Immature natural killer cell (primary cell): ENCODE measurements around the gene VSIG10L2. TPM values are rescaled to one million over a fixed set of nuclear protein-coding genes. Genes with fewer than 3 reads are reported as not detected.
"Not testable (repeated sequence)": the region's sequence is repeated elsewhere in the genome, so short reads cannot be mapped to it uniquely, and the experiment has no call there.

Experiments
- DNase-seq, 3 donors: peaks; one replicate each; pipeline ENCODE4 v3.0.0; 2022; ENCODE audit warnings: mixed read lengths in 1 of 3
- H3K27ac Mint-ChIP-seq, 6 donors: one replicate each; pipeline ENCODE4 v1.8.0; 2020; ENCODE audit warnings: mixed read lengths in 6 of 6, mild to moderate bottlenecking in 5 of 6, inconsistent platforms in 4 of 6, moderate library complexity in 3 of 6
- H3K27me3 Mint-ChIP-seq, 3 donors: one replicate each; pipeline ENCODE4 v1.8.0; 2020 to 2021; ENCODE audit warnings: low read depth in 3 of 3, mild to moderate bottlenecking in 3 of 3, mixed read lengths in 3 of 3, moderate library complexity in 3 of 3, inconsistent platforms in 1 of 3
- H3K36me3 Mint-ChIP-seq, 3 donors: one replicate each; pipeline ENCODE4 v1.8.0; 2020; ENCODE audit warnings: mixed read lengths in 3 of 3, inconsistent platforms in 2 of 3, mild to moderate bottlenecking in 2 of 3
- H3K4me1 Mint-ChIP-seq, 2 donors: one replicate each; pipeline ENCODE4 v1.8.0; 2020; ENCODE audit warnings: inconsistent platforms in 2 of 2, mild to moderate bottlenecking in 2 of 2, mixed read lengths in 2 of 2, moderate library complexity in 1 of 2
- H3K4me3 Mint-ChIP-seq, 5 donors: one replicate each; pipeline ENCODE4 v1.8.0; 2020; ENCODE audit warnings: mild to moderate bottlenecking in 5 of 5, mixed read lengths in 5 of 5, inconsistent platforms in 3 of 5, moderate library complexity in 3 of 5
- H3K9me3 Mint-ChIP-seq, 6 donors: one replicate each; pipeline ENCODE4 v1.8.0; 2020; ENCODE audit warnings: mild to moderate bottlenecking in 6 of 6, mixed read lengths in 6 of 6, inconsistent platforms in 4 of 6, moderate library complexity in 3 of 6
- polyA plus RNA-seq, 3 donors: library from polyadenylated mRNA; unstranded; fragments of 300-500 nt; fragmentation: Illumina TruSeq; gene quantifications; one replicate each; pipeline ENCODE4 v1.2.3, GENCODE V29; 2021

Gene VSIG10L2
- polyA plus RNA-seq, 3 donors from 2014 or later = not detected

DNA sequence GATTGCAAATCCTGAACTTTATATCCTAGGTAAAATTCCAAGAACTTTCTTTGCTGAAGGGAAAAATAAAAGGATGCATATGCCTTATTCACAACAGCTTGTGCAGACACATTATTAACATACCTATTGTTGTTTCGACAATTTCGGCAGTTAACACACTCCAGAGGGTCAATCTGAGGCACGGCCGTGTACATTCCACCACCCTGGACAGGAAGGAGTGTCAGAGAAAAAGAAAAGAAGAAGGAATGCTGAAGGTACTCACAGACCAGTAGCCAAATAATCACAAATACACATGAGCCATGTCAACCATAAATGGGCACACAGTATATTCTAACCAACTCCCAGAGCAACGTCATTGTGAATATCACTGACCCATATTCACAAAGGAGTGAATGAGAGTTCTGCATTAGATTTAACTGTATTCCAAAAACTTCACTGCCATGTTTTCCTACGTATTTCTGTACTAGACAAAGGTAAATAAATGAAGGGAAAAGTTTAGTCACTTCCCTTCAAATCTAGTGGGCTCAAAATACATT lies 32.4 kb downstream of the VSIG10L2 start:
- no peak overlapping the region for H3K4me3 Mint-ChIP-seq

GRCh38 chr11:125978778-125979407 lies 33.0 kb downstream of the VSIG10L2 start:
- Mint-ChIP-seq H3K36me3 (no peaks in the 10 kb centered on the region), H3K4me1 (no peaks in the 10 kb centered on the region), H3K9me3 (no peaks in the 10 kb centered on the region), H3K27ac (no peak overlapping the region), H3K27me3 (peaks cover 0 to 4% (median 3%) of the 10 kb centered on the region in 3 donors), H3K4me3 (no peak overlapping the region)
- DNase-seq = no peak

More for the DNA sequence above, 32.4 kb downstream of the VSIG10L2 start:
- Mint-ChIP-seq H3K9me3 (no peaks in the 10 kb centered on the region), H3K27ac (no peak overlapping the region), H3K4me1 (no peaks in the 10 kb centered on the region), H3K27me3 (peaks cover 0 to 4% (median 3%) of the 10 kb centered on the region in 3 donors), H3K36me3 (no peaks in the 10 kb centered on the region)
- no peak for DNase-seq

- Mint-ChIP-seq H3K9me3 (no peaks in the 10 kb centered on the region), H3K4me3 (no peak overlapping the region), H3K4me1 (no peaks in the 10 kb centered on the region), H3K36me3 (no peaks in the 10 kb centered on the region), H3K27me3 (peaks cover 0 to 4% (median 3%) of the 10 kb centered on the region in 3 donors), H3K27ac (no peak overlapping the region)
- DNase-seq = no peak
Measured at GRCh38 chr11:125979511-125979910, 33.7 kb downstream of the VSIG10L2 start.

DNA sequence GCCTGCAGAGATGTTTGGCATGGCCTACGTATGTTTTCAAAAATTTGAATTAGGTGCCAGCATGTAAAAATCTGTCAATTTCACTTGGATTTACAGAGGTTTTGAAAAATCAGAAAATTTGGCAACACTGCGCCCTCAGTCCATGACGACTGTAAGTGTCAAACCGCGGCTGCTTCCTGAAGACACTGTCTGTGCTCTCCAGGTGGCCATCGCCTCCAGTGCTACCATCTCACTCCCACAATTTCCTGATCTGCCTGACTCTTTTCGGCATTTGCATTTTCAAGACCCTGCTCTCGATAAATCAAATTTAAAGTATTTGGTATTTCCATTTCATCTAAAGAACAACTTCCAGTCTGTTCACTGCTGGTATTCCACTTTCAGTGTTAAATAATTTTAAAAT lies 34.6 kb downstream of the VSIG10L2 start:
- no peak overlapping the region for H3K4me3 Mint-ChIP-seq
- H3K27me3 Mint-ChIP-seq = peaks cover under 1 to 4% (median 3%) of the 10 kb centered on the region in 3 donors
- H3K36me3 Mint-ChIP-seq = no peaks in the 10 kb centered on the region
- no peaks in the 10 kb centered on the region for H3K4me1 Mint-ChIP-seq
- DNase-seq = no peak
- no peak overlapping the region for H3K27ac Mint-ChIP-seq
- H3K9me3 Mint-ChIP-seq = no peaks in the 10 kb centered on the region

DNA sequence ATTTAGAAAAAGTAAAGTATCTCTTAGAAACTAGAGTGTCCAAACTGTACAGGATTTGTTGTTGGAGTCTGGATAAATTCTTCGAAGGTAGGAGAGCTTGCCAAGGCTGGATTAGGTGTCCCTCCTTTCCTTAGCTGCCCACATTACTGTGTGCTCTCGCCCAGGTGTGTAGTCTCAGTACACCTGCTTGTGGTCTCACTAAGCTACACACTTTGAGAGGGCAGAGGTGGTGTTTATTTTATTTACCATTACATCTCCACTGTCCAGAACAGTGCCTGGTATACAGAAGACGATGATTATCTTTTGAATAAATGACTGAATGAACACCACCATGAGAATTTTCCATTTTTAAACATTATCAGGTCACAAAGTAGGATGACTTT lies 36.5 kb downstream of the VSIG10L2 start:
- no peaks in the 10 kb centered on the region for H3K36me3 Mint-ChIP-seq
- no peak for DNase-seq
- H3K9me3 Mint-ChIP-seq = no peaks in the 10 kb centered on the region
- H3K27me3 Mint-ChIP-seq = peaks cover 2 to 3% (median 2%) of the 10 kb centered on the region in 3 donors
- H3K27ac Mint-ChIP-seq = no peak overlapping the region
- H3K4me1 Mint-ChIP-seq = no peaks in the 10 kb centered on the region
- no peak overlapping the region for H3K4me3 Mint-ChIP-seq

DNA sequence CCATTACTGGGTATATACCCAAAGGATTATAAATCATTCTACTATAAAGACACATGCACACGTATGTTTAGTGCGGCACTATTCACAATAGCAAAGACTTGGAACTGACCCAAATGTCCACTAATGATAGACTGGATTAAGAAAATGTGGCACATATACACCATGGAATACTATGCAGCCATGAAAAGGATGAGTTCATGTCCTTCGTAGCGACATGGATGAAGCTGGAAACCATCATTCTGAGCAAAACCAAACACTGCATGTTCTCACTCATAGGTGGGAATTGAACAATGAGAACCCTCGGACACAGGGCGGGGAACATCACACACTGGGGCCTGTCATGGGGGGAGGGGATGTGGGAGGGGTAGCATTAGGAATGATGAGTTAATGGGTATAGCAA lies 40.1 kb downstream of the VSIG10L2 start:
- not testable (repeated sequence) for H3K4me1 Mint-ChIP-seq, H3K27ac Mint-ChIP-seq, H3K4me3 Mint-ChIP-seq, H3K9me3 Mint-ChIP-seq, DNase-seq, H3K27me3 Mint-ChIP-seq, H3K36me3 Mint-ChIP-seq

DNA sequence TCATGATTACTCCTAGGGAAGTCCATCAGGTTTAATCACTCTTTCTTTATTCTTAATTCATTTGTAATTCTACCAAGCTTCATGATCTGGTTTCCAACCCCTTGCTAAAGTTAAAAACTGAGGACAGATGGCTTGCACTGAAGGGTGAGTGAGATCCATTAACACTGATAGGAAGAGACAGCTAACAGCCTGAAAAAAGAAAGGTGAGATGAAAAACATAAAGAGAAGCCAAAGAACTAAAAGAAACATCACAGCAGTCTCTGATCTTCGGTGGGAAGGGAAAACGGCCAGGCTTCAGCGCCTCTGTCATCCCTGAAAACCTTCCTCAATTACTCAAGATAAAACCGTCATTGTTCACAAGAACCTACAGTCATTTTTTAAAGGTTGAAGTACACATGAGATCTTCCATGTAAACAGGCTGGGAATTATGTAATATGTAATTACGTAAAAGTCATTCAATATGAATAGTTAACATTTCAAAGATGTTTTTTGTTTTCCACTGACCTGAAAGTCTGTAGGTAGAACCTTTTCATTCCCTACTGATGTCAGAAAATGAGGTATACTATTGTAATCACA lies 41.3 kb downstream of the VSIG10L2 start:
- Mint-ChIP-seq H3K36me3 (no peaks in the 10 kb centered on the region), H3K4me1 (no peaks in the 10 kb centered on the region), H3K9me3 (no peaks in the 10 kb centered on the region), H3K27ac (no peak overlapping the region), H3K27me3 (peaks cover under 1 to 8% (median 2%) of the 10 kb centered on the region in 3 donors), H3K4me3 (no peak overlapping the region)
- DNase-seq = no peak

DNA sequence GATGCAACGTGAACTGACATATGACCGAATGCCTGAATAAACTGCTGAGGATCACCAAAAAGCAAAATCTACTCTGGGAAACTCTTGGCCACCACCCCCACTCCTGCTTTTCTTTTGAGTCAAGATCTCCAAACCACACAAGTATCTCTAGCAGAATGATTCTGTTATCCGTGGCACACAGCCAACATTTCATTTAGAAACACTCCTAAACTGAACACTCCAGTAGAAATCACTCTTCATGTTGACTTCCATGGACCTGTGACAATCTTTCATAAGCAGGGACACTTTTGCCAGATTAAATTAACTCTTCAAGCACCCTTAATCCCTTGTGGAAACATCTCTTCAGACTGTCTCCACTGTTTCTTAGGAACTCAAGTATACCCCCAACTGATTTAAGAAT lies 44.4 kb downstream of the VSIG10L2 start:
- Mint-ChIP-seq H3K9me3 (no peaks in the 10 kb centered on the region), H3K36me3 (no peaks in the 10 kb centered on the region), H3K27me3 (peaks cover 4 to 5% (median 5%) of the 10 kb centered on the region in 3 donors), H3K4me3 (no peak overlapping the region), H3K4me1 (no peaks in the 10 kb centered on the region), H3K27ac (no peak overlapping the region)
- no peak for DNase-seq

DNA sequence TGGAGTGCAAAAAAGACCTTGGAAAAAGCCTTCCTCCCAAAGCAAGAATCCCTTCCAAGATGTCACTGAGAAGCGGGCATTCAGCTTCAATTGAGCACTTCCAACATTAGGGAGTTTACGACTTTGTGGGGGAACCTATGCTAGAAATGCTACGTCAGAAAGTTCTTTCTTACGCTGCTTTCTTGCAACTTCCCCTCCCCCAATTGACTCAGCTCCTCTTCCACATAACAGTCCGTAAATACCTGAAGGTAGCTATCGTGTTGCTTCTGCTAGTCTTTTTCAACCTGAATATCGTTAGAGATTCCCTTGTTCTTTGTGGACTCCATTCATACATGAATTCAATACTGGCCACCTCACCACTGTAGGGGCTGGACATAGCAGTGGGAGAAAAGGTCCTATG lies 47.0 kb downstream of the VSIG10L2 start:
- peaks cover 3 to 5% (median 4%) of the 10 kb centered on the region in 3 donors for H3K27me3 Mint-ChIP-seq
- H3K9me3 Mint-ChIP-seq = no peaks in the 10 kb centered on the region
- no peak overlapping the region for H3K4me3 Mint-ChIP-seq
- DNase-seq = no peak
- no peaks in the 10 kb centered on the region for H3K4me1 Mint-ChIP-seq
- no peak overlapping the region for H3K27ac Mint-ChIP-seq
- H3K36me3 Mint-ChIP-seq = no peaks in the 10 kb centered on the region

DNA sequence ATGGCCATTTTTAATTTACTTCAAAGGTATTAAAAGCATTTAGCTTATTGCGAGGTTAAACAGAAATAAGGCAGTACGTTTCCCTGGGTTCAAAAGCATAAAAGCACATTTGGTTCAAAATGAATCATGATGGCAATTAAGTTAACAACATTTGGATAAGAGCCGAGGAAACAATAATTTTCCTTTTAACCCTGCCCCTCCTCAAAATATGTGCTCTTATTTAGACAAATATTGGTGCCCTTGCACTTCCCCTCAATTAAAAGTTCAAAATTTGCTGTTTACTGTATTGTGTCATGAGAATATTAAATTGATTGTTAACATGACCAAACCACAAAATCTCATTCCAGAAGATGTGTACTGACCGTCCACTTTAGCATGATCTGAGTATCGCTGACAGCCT lies 48.7 kb downstream of the VSIG10L2 start:
- DNase-seq = no peak
- H3K27me3 Mint-ChIP-seq = peaks cover 3 to 4% (median 4%) of the 10 kb centered on the region in 3 donors
- H3K4me1 Mint-ChIP-seq = no peaks in the 10 kb centered on the region
- no peaks in the 10 kb centered on the region for H3K36me3 Mint-ChIP-seq
- H3K9me3 Mint-ChIP-seq = no peaks in the 10 kb centered on the region
- H3K4me3 Mint-ChIP-seq = no peak overlapping the region
- no peak overlapping the region for H3K27ac Mint-ChIP-seq

GRCh38 chr11:125995313-125995712 lies 49.5 kb downstream of the VSIG10L2 start:
- peaks cover 3 to 4% (median 3%) of the 10 kb centered on the region in 3 donors for H3K27me3 Mint-ChIP-seq
- no peak overlapping the region for H3K27ac Mint-ChIP-seq
- DNase-seq = no peak
- no peaks in the 10 kb centered on the region for H3K9me3 Mint-ChIP-seq
- no peaks in the 10 kb centered on the region for H3K4me1 Mint-ChIP-seq
- no peak overlapping the region for H3K4me3 Mint-ChIP-seq
- H3K36me3 Mint-ChIP-seq = no peaks in the 10 kb centered on the region

GRCh38 chr11:125998267-125998666 lies 52.4 kb downstream of the VSIG10L2 start:
- no peak overlapping the region for H3K4me3 Mint-ChIP-seq
- H3K9me3 Mint-ChIP-seq = no peaks in the 10 kb centered on the region
- H3K36me3 Mint-ChIP-seq = no peaks in the 10 kb centered on the region
- H3K4me1 Mint-ChIP-seq = no peaks in the 10 kb centered on the region
- DNase-seq = no peak
- no peak overlapping the region for H3K27ac Mint-ChIP-seq
- peaks cover 0 to 6% (median 0%) of the 10 kb centered on the region in 3 donors for H3K27me3 Mint-ChIP-seq

GRCh38 chr11:125999234-125999880 lies 53.5 kb downstream of the VSIG10L2 start:
- DNase-seq = no peak
- Mint-ChIP-seq H3K4me3 (no peak overlapping the region), H3K27me3 (peaks cover 0 to 9% (median 0%) of the 10 kb centered on the region in 3 donors), H3K4me1 (no peaks in the 10 kb centered on the region), H3K27ac (no peak overlapping the region), H3K9me3 (no peaks in the 10 kb centered on the region), H3K36me3 (no peaks in the 10 kb centered on the region)

DNA sequence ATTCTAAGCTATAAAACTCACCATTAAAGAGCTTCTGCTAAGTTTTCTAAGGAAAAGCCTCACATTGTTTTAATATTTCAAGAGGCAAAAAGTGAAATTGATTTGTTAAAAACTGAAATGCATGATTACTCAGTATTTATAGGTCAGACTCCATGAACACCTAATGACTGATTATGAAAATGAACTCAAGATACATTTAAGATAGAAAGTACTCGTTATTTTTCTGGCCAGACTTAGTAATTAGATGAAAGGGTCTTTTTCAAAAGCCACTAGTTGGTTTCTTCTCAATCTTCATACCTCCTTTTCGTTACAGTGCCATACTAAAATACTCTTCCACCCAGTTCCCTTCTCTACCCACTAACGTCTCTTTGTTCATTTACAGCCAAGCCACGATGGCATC lies 56.3 kb downstream of the VSIG10L2 start:
- Mint-ChIP-seq H3K4me1 (no peaks in the 10 kb centered on the region), H3K9me3 (no peaks in the 10 kb centered on the region), H3K27ac (no peak overlapping the region), H3K27me3 (peaks cover 0 to 9% (median 2%) of the 10 kb centered on the region in 3 donors), H3K36me3 (no peaks in the 10 kb centered on the region), H3K4me3 (no peak overlapping the region)
- DNase-seq = no peak
